B cell (primary cell): ENCODE results near the gene PLAC1. TPM values are rescaled to one million over a fixed set of nuclear protein-coding genes. Genes with fewer than 3 reads are reported as not detected.

ENCODE experiments used
- ATAC-seq: fragments of 200-7000 bp; cut with Tn5 transposase; one replicate; pipeline ENCODE4 v1.10.0; 2021; ENCODE audit warnings: low read depth, mild to moderate bottlenecking, moderate number of reproducible peaks, moderate library complexity
- CTCF ChIA-PET: fragments of 350-600 bp; sonication (Branson Sonifier 250); formaldehyde crosslinking; loops from one replicate; lab custom pipeline; 2021; ENCODE audit warnings: antibody characterized with exemption, inconsistent platforms; lab: Charles Lee
- POLR2A ChIA-PET: fragments of 350-600 bp; sonication (Branson Sonifier 250); formaldehyde crosslinking; loops from one replicate; lab custom pipeline; 2021; ENCODE audit warnings: antibody characterized with exemption; lab: Charles Lee
- DNase-seq: peaks from one replicate; pipeline ENCODE4 v3.0.0; 2013
- H2AFZ ChIP-seq: 2 replicates; pipeline ENCODE4 v1.6.1; 2012; ENCODE audit warnings: mild to moderate bottlenecking, low read depth, low read length; ENCODE audit not compliant: insufficient read depth, poor library complexity, severe bottlenecking
- H3K27ac ChIP-seq, 2 donors: 1 replicate in 1 of 2; 2 replicates in 1 of 2; pipeline ENCODE4 v1.5.1; 2012 to 2013; ENCODE audit warnings: low read length in 2 of 2, mild to moderate bottlenecking in 2 of 2, moderate library complexity in 1 of 2
- H3K27me3 ChIP-seq, 4 experiments: fragments of 200-600 bp in 1 of 4; sonication (generic) in 1 of 4; replicated peaks in 1 of 4; 1 replicate in 2 of 4; 2 replicates in 2 of 4; pipeline versions ENCODE4 v1.6.1 to v1.7.0; 2013 to 2016; ENCODE audit warnings: low read length in 3 of 4, mild to moderate bottlenecking in 2 of 4, mixed read lengths in 1 of 4, moderate library complexity in 1 of 4; ENCODE audit not compliant: insufficient read depth in 4 of 4, control insufficient read depth in 3 of 4; ENCODE audit errors: control extremely low read depth in 1 of 4
- H3K36me3 ChIP-seq, 2 experiments: replicated peaks in 1 of 2; 1 replicate in 1 of 2; 2 replicates in 1 of 2; pipeline versions ENCODE4 v1.6.1 to v1.7.1; 2013; ENCODE audit warnings: low read length in 1 of 2; ENCODE audit not compliant: insufficient read depth in 2 of 2, control insufficient read depth in 1 of 2; ENCODE audit errors: control extremely low read depth in 1 of 2, extremely low read depth in 1 of 2
- H3K4me1 ChIP-seq, 2 donors: fragments of 200-600 bp in 1 of 2; sonication (generic) in 1 of 2; 1 replicate in 1 of 2; 2 replicates in 1 of 2; pipeline versions ENCODE4 v1.5.1 to v1.6.1; 2013 to 2017; ENCODE audit warnings: low read length in 2 of 2; ENCODE audit not compliant: control insufficient read depth in 2 of 2, insufficient read depth in 2 of 2
- H3K4me2 ChIP-seq: replicated peaks from 2 replicates; pipeline ENCODE3; 2012; ENCODE audit warnings: mild to moderate bottlenecking, low read depth, low read length; ENCODE audit not compliant: poor library complexity, severe bottlenecking
- H3K4me3 ChIP-seq, 5 experiments: fragments of 200-600 bp in 1 of 5; sonication (generic) in 1 of 5; 1 replicate in 3 of 5; 2 replicates in 2 of 5; pipeline versions ENCODE4 v1.5.1 to v1.7.0; 2011 to 2016; ENCODE audit warnings: low read length in 4 of 5, mild to moderate bottlenecking in 4 of 5, low read depth in 2 of 5, control low read depth in 1 of 5, moderate library complexity in 1 of 5; ENCODE audit not compliant: insufficient read depth in 1 of 5; ENCODE audit errors: control extremely low read depth in 1 of 5, extremely low read depth in 1 of 5
- H3K79me2 ChIP-seq: fragments of 200-600 bp; sonication (generic); one replicate; pipeline ENCODE4 v1.6.0; 2016; ENCODE audit warnings: low read length; ENCODE audit not compliant: control insufficient read depth, insufficient read depth
- H3K9ac ChIP-seq: fragments of 200-600 bp; sonication (generic); 2 replicates; pipeline ENCODE4 v1.6.1; 2017; ENCODE audit warnings: mild to moderate bottlenecking, low read length, moderate library complexity
- H3K9me3 ChIP-seq, 3 donors: one replicate each; pipeline versions ENCODE4 v1.6.1 to v1.7.1; 2013; ENCODE audit warnings: low read length in 2 of 3; ENCODE audit not compliant: control insufficient read depth in 2 of 3, insufficient read depth in 1 of 3; ENCODE audit errors: control extremely low read depth in 1 of 3
- H4K20me1 ChIP-seq: 2 replicates; pipeline ENCODE4 v1.6.0; 2012; ENCODE audit warnings: mild to moderate bottlenecking, low read length; ENCODE audit not compliant: insufficient read depth, control insufficient read depth, poor library complexity, severe bottlenecking
- H3K27ac Mint-ChIP-seq: one replicate; pipeline ENCODE4 v1.8.0; 2021; ENCODE audit warnings: mixed read lengths
- H3K27me3 Mint-ChIP-seq: one replicate; pipeline ENCODE4 v1.8.0; 2021; ENCODE audit warnings: mixed read lengths
- H3K4me1 Mint-ChIP-seq: one replicate; pipeline ENCODE4 v1.8.0; 2021; ENCODE audit warnings: mixed read lengths
- H3K4me3 Mint-ChIP-seq: one replicate; pipeline ENCODE4 v1.8.0; 2021; ENCODE audit warnings: mixed read lengths
- H3K9me3 Mint-ChIP-seq: one replicate; pipeline ENCODE4 v1.8.0; 2022; ENCODE audit warnings: mixed read lengths; ENCODE audit not compliant: insufficient read depth
- EZH2 ChIP-seq: IDR thresholded peaks from 2 replicates; pipeline ENCODE4 v1.6.1; 2012; ENCODE audit warnings: borderline replicate concordance, low read depth, mild to moderate bottlenecking, moderate library complexity, low read length; ENCODE audit not compliant: insufficient read depth, poor library complexity, severe bottlenecking
- WGBS: methylation state at CpG from one replicate; pipeline ENCODE4 v1.1.5; 2013; ENCODE audit warnings: missing lambda C conversion rate; ENCODE audit not compliant: insufficient coverage; 5-methylcytosine and 5-hydroxymethylcytosine counted together
- intact Hi-C: fragments of 100-400 bp; cut with micrococcal nuclease; formaldehyde crosslinking; loops from one replicate; pipeline ENCODE4 v1.10.0; 2022
- polyA plus RNA-seq: library from polyadenylated mRNA; depleted of rRNA; stranded (reverse); fragments of >200 nt; gene quantifications from 2 replicates; pipeline ENCODE4 v1.2.3, GENCODE V29; 2012
- total RNA-seq, 2 donors: library from RNA; stranded (reverse); fragments of 120-200 nt in 1 of 2; gene quantifications; 1 replicate in 1 of 2; 2 replicates in 1 of 2; pipeline versions ENCODE4 v1.2.3 to v1.2.4, GENCODE V29; 2013 to 2022
- TF ChIP-seq, protein P1 (sequence below): fragments of 200-600 bp; IDR thresholded peaks from one replicate; pipeline ENCODE4 v1.8.0; 2022; ENCODE audit warnings: antibody characterized with exemption, mild to moderate bottlenecking

Gene PLAC1
- total and polyA plus RNA-seq, 2 donors (not counting 1 experiment from before 2014, with no cell fraction given): not detected

GRCh38 chrX:134679644-134680043, 21.4 kb upstream of the PLAC1 start:
- no peak overlapping the region for H2AFZ ChIP-seq

GRCh38 chrX:134679221-134679620, 20.9 kb upstream of the PLAC1 start:
- H3K4me2 ChIP-seq: no peak overlapping the region
- WGBS: no CpG with 5 or more reads among the region's 5 CpGs
- Mint-ChIP-seq H3K4me3 (no peak overlapping the region), H3K27ac (no peak overlapping the region), H3K4me1 (no peaks in the 10 kb centered on the region), H3K27me3 (no peaks in the 10 kb centered on the region), H3K9me3 (no peaks in the 10 kb centered on the region)
- no peak overlapping the region for H2AFZ ChIP-seq
- ChIA-PET CTCF (no interaction called here), POLR2A (no interaction called here)
- no peak overlapping the region for H3K27ac ChIP-seq
- no peaks in the 10 kb centered on the region for H3K79me2 ChIP-seq
- H3K27me3 ChIP-seq: no peaks in the 10 kb centered on the region
- DNase-seq (no peak), ATAC-seq (no peak)
- H3K4me3 ChIP-seq: no peak overlapping the region
- no peak for TF ChIP-seq EZH2
- TF ChIP-seq, protein P1, sequence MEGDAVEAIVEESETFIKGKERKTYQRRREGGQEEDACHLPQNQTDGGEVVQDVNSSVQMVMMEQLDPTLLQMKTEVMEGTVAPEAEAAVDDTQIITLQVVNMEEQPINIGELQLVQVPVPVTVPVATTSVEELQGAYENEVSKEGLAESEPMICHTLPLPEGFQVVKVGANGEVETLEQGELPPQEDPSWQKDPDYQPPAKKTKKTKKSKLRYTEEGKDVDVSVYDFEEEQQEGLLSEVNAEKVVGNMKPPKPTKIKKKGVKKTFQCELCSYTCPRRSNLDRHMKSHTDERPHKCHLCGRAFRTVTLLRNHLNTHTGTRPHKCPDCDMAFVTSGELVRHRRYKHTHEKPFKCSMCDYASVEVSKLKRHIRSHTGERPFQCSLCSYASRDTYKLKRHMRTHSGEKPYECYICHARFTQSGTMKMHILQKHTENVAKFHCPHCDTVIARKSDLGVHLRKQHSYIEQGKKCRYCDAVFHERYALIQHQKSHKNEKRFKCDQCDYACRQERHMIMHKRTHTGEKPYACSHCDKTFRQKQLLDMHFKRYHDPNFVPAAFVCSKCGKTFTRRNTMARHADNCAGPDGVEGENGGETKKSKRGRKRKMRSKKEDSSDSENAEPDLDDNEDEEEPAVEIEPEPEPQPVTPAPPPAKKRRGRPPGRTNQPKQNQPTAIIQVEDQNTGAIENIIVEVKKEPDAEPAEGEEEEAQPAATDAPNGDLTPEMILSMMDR: no peak
- no peaks in the 10 kb centered on the region for H3K4me1 ChIP-seq
- intact Hi-C loops: no loop called here
- no peaks in the 10 kb centered on the region for H3K36me3 ChIP-seq
- no peak overlapping the region for H3K9ac ChIP-seq
- no peaks in the 10 kb centered on the region for H4K20me1 ChIP-seq
- H3K9me3 ChIP-seq: no peaks in the 10 kb centered on the region

More at GRCh38 chrX:134679644-134680043, 21.4 kb upstream of the PLAC1 start:
- POLR2A ChIA-PET: no interaction called here
- no peaks in the 10 kb centered on the region for H3K79me2 ChIP-seq
- Mint-ChIP-seq H3K27me3 (no peaks in the 10 kb centered on the region), H3K4me1 (no peaks in the 10 kb centered on the region), H3K9me3 (no peaks in the 10 kb centered on the region), H3K27ac (no peak overlapping the region), H3K4me3 (no peak overlapping the region)
- no peaks in the 10 kb centered on the region for H3K4me1 ChIP-seq
- no peak overlapping the region for H3K27ac ChIP-seq
- CTCF ChIA-PET: no interaction called here
- TF ChIP-seq EZH2: no peak
- TF ChIP-seq, protein P1: no peak
- ATAC-seq (no peak), DNase-seq (no peak)
- no peak overlapping the region for H3K9ac ChIP-seq
- no peaks in the 10 kb centered on the region for H3K36me3 ChIP-seq
- H3K9me3 ChIP-seq: no peaks in the 10 kb centered on the region
- H3K4me3 ChIP-seq: no peak overlapping the region
- intact Hi-C loops: no loop called here
- H4K20me1 ChIP-seq: no peaks in the 10 kb centered on the region
- H3K27me3 ChIP-seq: no peaks in the 10 kb centered on the region
- H3K4me2 ChIP-seq: no peak overlapping the region
- no CpG with 5 or more reads among the region's 3 CpGs for WGBS
